Coronary artery (tissue), 2 donors: ENCODE measurements around the gene RPP14.

ENCODE experiments used
- DNase-seq: peaks from one replicate; pipeline ENCODE4 v3.0.0-alpha.2; 2017; ENCODE audit warnings: low spot score
- H3K27ac ChIP-seq, 2 donors: fragments of 200-600 bp; sonication (generic); one replicate each; pipeline ENCODE4 v1.5.1; 2016 to 2019
- H3K4me3 ChIP-seq: fragments of 200-600 bp; sonication (generic); 2 replicates; pipeline ENCODE4 v1.5.1; 2016; ENCODE audit warnings: mild to moderate bottlenecking, moderate library complexity
- CTCF ChIP-seq: fragments of 200-600 bp; sonication (generic); IDR thresholded peaks from one replicate; pipeline ENCODE4 v1.5.1; 2019; ENCODE audit warnings: antibody characterized with exemption

Gene RPP14

DNA sequence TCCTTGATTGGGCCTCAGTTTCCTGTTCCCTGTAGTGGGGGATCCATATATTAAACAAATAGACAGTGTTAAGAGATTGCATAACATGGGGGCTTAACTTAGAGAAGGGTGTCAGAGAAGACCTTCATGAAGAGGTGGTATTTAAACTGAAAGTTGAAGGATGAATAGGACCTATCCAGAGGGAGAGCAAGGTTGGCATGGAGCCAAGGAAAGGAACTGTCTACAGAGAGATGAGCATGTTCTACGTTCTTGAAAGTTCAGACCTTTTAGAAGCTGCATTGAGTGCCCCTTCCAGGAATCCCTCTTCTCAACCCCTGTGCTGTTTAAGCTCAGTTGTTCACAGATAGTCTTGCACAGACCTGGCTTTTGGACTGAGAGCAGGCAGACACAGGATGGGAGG is 2.7 kb downstream of the RPP14 start:
- no peak overlapping the region for H3K4me3 ChIP-seq
- DNase-seq, result no peak
- no peak overlapping the region for H3K27ac ChIP-seq
- no peak for TF ChIP-seq CTCF

DNA sequence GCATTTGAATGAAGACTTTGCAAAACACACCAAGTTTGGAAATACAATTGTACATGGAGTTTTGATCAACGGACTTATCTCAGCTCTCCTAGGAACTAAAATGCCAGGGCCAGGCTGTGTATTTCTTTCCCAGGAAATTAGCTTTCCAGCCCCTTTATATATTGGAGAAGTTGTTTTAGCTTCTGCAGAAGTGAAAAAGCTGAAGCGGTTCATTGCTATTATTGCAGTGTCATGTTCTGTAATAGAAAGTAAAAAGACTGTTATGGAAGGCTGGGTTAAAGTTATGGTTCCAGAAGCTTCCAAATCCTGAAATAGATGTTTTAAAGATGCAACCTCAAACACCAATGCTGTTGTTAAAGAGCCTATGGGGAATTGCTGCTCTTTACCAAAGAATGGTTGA is 11.8 kb downstream of the RPP14 start:
- Histone ChIP-seq H3K4me3 (no peak overlapping the region), H3K27ac (no peak overlapping the region)
- TF ChIP-seq CTCF, result no peak
- DNase-seq, result no peak

DNA sequence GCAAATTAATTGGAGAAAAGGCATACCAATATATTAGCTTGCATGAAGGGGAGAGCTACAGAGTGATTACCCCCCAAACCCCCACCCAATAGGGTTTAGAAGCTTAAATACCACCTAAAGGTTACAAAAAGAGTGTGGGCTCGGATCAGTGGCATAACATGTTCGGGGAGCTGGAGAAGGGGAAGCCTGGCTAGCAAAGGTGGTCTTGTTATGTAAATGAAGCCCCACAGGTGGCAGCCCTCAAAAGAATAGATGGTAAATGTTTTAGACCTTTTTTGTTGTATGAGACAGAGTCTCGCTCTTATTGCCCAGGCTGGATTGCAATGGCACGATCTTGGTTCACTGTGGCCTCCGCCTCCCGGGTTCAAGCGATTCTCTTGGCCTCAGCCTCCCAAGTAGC is 15.7 kb downstream of the RPP14 start:
- Histone ChIP-seq H3K4me3 (no peak overlapping the region), H3K27ac (no peak overlapping the region)
- TF ChIP-seq CTCF, result no peak
- no peak for DNase-seq

DNA sequence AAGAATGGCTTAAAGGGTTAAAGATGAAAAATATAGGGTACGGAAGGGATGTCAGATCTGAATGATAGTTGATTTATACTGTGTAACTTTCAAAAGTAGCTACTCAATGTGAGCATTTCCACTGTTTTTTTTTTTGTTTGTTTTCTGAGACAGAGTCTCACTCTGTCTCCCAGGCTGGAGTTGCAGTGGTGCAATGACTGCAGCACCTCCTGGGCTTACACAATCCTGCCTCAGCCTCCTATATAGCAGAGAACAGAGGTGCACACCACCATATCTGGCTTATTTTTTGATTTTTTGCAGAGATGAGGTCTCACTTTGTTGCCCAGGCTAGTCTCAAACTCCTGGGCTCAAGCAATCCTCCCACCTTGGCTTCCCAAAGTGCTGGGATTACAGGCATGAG is 16.7 kb downstream of the RPP14 start:
- Histone ChIP-seq H3K4me3 (no peak overlapping the region), H3K27ac (no peak overlapping the region)
- DNase-seq, result no peak
- TF ChIP-seq CTCF, result no peak

DNA sequence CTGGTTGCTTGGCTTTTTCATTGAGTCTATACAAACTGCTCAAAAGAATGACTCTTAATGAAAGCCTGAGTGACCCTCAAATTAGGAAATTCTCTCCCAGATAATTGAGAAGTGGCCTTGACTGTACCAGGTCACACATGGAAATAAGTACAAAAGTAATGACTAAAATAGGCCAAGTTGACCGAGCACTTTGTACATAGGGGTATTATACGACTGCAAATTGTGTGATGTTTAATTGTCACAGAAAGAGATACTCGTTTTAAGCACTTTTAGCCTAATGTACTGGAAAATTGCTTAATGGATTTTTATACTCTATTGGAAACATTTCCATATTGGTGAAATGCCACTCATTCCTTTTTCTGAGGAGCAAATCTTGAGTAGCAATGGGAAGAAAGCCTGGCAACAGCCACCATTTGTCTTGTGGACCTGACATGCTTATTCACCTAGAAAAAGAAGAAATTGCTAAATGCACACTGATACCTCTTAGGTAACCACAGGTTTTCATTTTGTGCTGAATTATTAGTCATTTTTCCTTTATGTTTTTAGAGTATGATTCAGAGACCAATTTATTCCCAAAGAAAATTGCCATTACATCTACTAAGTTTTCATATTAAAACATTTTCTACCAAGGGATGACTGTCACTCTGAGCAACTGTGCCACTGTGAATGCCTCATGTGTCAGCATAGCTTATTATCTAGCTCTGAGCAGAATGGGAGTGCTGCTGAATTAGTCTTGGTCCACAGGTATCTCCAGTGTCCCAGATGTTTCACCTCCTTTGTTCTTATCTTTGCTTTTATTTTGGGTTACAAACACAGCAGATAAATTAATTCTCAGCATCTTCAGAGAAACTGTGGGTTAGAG is 17.7 kb downstream of the RPP14 start:
- TF ChIP-seq CTCF, result no peak
- DNase-seq, result no peak
- Histone ChIP-seq H3K4me3 (no peak overlapping the region), H3K27ac (no peak overlapping the region)

DNA sequence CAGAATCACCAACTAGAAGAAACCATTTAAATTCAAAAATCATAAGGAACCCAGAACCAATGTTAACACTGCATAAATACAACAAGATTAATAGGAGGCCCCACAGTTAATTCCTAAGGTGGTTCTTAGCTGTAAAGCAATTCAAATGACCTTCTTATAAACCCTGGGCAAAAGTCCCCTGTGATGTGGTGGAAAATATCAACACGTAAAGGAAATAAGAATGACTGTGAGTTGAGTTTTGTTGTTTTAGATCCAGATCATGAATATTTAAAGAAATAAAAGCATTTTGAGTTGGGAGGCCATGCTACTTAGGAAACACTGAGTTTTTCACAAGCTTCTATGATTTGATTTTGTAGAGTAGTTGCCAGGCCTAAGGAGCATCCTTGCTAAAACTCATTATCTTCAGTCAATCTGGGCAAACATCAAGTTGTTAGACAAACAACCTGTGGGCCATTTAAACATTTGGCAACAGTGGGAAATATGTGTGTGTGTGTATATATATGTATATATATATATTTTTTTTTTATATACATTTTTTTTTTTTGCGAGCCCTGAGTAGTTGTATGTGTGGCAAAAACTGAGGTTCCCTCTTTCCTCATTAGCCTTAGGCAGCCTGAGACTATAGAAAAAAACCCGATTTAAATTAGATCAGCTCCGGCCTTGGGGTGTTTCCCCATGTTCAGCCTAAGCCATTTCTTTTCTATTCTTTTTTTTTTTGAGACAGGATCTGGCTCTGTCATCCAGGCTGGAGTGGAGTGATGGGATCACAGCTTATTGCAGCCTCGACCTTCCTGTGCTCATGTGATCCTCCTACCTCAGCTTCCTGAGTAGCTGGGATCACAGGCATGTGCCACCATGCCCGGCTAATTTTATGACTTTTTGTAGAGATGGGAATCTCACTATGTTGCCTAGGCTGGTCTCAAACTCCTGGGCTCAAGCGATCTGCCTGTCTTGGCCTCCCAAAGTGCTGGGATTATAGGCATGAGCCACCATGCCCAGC is 18.6 kb downstream of the RPP14 start:
- Histone ChIP-seq H3K27ac (peak overlapping the region; percentile 26 to 44), H3K4me3 (no peak overlapping the region)
- no peak for TF ChIP-seq CTCF
- no peak for DNase-seq
